DMS53 treated with DMSO at 0.1 percent for 48 hours (cell line): ENCODE measurements around the gene SOCS1.

Experiments used
- DNase-seq: peaks from one replicate; lab custom pipeline; 2025; ENCODE audit not compliant: unreplicated experiment; lab: John Stamatoyannopoulos, UW

Gene SOCS1

GRCh38 chr16:11262915-11263314, 6.9 kb upstream of the SOCS1 start:
- no peak for DNase-seq

- no peak for DNase-seq
Observed at GRCh38 chr16:11260596-11260966, 4.6 kb upstream of the SOCS1 start.

- DNase-seq = no peak
Observed at GRCh38 chr16:11259655-11260595, 3.9 kb upstream of the SOCS1 start.

- DNase-seq = no peak
Observed at GRCh38 chr16:11258553-11259492, 2.8 kb upstream of the SOCS1 start.

GRCh38 chr16:11257131-11257938, 1.3 kb upstream of the SOCS1 start:
- DNase-seq = peak; percentile 47

- no peak for DNase-seq
Observed at GRCh38 chr16:11256661-11257130, 692 bp upstream of the SOCS1 start.

GRCh38 chr16:11254913-11255736, 879 bp downstream of the SOCS1 start:
- no peak for DNase-seq

GRCh38 chr16:11253995-11254912, 1.8 kb downstream of the SOCS1 start:
- DNase-seq = no peak

- no peak for DNase-seq
Observed at GRCh38 chr16:11253009-11253994, 2.7 kb downstream of the SOCS1 start.

- no peak for DNase-seq
Observed at GRCh38 chr16:11252482-11252931, 3.5 kb downstream of the SOCS1 start.

GRCh38 chr16:11251525-11252481, 4.2 kb downstream of the SOCS1 start:
- no peak for DNase-seq

GRCh38 chr16:11250786-11251524, 5.0 kb downstream of the SOCS1 start:
- no peak for DNase-seq

GRCh38 chr16:11250091-11250785, 5.8 kb downstream of the SOCS1 start:
- no peak for DNase-seq

- no peak for DNase-seq
Observed at GRCh38 chr16:11249233-11250061, 6.6 kb downstream of the SOCS1 start.
